ENCODE results near the gene FASN.
"Not testable (repeated sequence)": the region's sequence is repeated elsewhere in the genome, so short reads cannot be mapped to it uniquely, and the experiment has no call there.

FASN gene

GRCh38 chr17:82098169-82098938 is at the start of gene FASN:
FASN (minus strand) TSS chr17:82098236; CDS start chr17:82096445, 1,791 bp downstream.
- DNase-seq, result peak; percentile 95

DNA sequence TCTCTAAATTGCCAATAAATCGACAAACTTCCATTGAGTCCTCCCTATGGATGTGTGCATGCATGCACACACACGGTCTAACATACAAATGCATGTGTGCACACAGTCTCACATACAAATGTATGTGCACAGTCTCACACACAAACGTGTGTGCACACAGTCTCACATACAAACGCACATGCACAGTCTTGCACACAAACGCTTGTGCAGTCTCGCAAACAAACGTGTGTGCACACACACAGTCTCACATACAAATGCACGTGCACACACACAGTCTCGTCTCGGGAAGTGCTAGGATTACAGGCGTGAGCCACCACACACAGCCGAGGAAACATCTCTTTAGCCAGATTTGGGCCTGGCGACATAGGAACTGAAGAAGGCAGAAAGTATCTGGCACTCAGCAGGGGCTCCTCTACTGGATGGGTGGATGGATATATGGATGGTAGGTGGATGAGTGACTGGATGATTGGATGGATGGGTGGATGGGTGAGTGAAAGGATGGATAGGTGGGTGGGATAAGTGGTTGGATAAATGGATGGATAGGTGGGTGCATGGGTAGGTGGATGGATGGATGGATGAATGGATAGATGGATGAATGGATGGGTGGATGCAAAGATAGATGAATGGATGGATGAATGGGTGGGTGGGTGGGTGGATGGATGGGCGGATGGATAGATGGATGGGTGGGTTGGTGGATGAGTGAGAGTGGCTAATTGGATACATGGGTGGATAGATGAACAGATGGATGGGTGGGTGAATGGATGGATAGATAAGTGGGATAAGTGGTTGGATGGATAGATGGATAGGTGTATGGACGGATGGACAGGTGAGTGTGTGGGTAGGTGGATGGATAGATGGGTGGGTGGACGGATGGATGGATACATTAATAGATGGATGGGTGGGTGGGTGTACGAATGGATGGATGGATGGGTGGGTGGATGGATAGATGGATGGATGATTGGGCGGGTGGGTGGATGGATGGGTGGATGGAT is 48.9 kb upstream of the FASN start:
- no peak for DNase-seq

DNA sequence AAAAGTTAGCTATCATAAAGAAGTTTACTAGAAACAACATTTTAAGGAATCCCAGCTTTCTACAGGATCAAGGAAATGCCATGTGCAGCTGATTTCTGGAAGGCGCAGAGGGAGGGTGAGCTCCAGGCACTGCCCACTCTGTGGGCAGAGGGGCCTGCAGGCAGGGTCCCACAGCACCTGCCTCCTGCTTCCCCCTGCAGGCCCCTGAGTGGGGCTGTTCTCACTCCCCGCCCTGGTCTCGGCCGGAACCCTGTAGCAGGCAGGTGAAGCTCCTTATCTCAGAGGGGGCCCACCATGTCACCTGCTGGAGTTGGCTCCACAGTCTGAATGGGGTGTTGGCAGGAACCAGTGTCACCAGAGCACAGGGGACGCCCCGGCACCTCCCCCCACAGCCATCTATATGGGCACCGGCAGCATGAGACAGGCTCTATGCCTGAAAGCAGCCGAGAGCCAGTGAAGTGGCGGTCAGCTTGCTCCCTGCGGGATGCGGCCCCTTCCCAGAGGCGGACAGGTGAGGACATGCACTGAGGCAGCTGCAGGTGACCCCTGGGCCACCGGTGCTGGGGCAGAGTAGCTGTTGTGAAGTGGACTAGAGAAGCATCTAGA is 47.6 kb upstream of the FASN start:
- DNase-seq, result no peak

DNA sequence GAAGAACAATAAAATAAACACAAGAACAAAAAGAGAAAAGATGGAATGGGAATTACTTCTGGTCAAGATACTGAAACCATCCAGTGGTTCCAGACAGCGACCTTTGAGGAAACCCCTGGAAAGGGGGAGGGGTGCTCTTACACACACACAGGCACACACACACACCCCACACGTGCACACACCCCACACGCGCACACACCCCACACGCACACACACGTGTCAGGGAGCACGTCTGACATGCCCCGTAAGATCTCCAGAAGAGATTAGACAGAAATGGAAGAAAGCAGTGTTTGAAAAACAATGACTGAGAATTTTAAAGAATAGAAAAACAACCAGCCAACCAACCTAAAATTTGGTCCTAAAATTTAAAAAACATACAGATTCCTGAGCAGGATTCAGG is 45.3 kb upstream of the FASN start:
- no peak for DNase-seq

DNA sequence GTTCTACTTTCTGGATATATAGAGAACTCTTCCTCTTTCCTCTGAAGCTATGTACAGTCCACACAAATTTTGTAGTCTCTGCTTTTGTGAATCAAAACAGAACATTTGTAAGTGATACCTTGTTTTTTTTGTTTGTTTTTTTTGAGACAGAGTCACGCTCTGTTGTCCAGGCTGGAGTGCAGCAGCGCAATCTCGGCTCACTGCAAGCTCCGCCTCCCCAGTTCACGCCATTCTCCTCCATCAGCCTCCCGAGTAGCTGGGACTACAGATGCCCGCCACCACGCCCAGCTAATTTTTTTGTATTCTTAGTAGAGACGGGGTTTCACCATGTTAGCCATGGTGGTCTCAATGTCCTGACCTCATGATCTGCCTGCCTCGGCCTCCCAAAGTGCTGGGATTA is 41.9 kb upstream of the FASN start:
- not testable (repeated sequence) for DNase-seq

DNA sequence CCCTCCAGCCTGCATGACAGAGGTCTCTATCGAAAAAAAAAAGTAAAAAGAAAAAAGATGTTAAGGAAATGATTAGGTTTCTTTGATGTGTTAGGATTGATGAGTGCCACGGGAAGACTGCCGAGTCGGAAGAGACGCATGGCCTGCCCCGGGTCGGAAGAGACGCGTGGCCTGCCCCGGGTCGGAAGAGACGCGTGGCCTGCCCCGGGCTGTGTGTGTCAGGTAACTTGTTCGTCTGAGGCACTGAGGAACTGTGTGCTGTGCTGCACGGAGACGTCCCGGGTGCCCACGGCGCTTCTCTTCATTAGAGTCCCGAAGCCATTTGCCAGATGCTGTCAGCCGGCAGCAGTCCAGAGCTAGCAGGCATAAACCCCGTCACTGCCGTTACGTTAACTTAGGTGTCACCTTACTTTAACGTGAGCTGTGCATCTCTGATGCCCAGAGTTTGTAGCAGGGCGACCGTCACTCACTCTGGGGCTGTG is 40.5 kb upstream of the FASN start:
- no peak for DNase-seq

- DNase-seq, result no peak
Observed at GRCh38 chr17:82134101-82134500, 36.1 kb upstream of the FASN start.

DNA sequence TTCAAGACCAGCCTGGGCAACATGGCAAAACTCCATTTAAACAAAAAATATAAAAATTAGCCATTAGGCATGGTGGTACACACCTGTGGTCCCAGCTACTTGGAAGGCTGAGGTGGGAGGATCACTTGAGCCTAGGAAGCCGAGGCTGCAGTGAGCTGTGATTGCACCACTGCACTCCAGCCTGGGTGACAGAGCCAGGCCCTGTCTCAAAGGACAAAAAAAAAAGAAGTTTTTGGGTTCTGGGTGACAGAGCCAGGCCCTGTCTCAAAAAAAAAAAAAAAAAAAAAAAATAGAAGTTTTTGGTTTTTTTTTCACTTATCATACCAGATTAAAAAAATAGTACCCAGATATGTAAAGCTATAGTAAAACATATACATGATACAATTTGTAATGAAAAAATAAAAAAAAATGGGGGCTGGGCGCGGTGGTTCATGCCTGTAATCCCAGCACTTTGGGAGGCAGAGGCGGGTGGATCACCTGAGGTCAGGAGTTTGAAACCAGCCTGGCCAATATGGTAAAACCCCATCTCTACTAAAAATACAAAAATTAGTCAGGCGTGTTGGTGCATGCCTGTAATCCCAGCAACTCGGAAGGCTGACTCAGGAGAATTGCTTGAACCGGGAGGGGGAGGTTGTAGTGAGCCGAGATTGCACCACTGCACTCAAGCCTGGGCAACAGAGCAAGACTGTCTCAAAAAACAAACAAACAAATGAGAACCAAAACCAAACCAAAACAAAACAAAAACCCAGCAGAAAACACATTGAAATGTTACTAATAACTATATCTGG is 35.3 kb upstream of the FASN start:
- DNase-seq, result not testable (repeated sequence)

DNA sequence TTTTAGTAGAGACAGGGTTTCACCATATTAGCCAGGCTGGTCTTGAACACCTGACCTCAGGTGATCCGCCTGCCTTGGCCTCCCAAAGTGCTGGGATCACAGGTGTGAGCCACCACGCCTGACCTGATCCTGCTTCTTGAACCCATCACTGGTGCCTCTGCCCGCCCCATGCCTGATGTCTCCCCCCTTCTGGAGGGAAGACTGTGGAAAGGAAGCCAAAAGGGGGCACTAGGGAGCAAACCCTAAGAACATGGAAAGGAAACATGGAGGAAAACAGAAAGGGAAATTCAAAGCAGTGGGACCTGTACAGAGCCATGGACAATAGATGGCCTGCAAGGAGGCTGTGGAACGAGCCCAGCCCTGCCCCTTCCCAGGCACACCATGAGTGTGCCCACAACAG is 31.1 kb upstream of the FASN start:
- no peak for DNase-seq

DNA sequence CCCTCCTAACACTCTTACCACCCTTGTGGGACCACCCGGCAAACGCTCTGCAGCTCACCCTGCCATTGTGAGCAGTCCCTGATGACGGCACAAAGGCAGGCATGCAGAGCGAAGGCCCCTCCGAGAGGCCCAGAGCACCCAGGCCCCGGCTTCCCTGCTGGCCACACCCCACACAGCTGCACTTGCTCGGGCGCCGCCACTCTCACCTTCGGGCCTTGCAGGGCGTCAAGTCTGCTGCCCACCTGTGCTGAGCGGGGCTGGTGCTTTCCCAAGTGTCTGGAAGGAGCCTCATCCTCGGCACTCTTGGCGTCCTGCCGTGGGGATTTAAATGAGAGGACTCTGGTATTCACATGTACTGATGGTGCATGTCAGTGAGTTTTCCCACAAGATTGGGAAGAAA is 30.3 kb upstream of the FASN start:
- DNase-seq, result no peak

- peak; percentile 13 for DNase-seq
Observed at GRCh38 chr17:82127704-82128103, 29.7 kb upstream of the FASN start.

GRCh38 chr17:82127315-82127595 is 29.2 kb upstream of the FASN start:
- DNase-seq, result no peak

GRCh38 chr17:82126556-82127314 is 28.7 kb upstream of the FASN start:
- DNase-seq, result peak; percentile 92

- DNase-seq, result no peak
Observed at GRCh38 chr17:82124101-82124500, 26.1 kb upstream of the FASN start.

DNA sequence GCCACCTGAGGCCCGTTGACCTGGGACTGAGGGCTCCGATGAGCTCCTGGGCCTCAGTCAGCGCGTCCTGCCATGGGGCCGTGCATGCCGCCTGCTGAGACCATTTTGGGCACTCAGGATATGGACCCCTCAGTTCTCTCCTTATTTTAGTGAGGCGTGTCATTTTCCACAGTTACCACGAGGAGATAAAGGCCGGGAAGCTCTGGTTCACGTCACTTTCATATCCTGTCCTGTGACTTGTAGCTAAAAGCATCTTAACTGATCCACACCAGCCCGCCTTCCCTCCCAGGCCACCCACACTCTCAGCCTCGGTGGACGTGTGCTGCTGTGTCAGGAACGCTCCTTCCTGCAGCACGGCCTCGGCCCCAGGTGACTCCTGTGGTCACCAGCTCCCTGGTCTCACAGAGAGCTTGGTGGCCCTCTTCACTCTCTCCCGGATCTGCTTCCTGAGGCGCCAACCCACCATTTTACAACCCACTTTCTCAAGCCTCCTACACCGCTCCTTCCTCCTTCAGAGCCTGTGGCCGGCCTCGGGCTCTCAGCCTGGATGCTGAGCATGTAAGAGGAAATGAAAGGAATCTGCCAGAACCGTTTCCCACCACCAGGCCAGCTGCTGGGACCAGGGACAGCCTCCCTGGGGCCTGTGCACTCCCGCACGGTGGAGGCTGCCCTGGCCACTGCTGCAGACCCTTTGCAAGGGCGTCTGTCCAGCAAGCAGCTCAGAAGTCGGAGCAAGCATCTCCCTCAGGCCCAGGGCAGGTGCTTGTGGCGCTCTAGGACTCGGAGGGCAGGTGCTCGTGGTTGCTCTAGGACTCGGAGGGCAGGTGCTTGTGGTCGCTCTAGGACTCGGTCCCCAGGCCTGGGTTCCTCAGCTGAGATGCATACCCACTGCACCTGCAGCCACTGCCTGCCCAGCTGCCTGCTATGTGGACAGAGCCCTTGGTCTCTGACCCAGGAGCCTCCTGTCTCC is 23.9 kb upstream of the FASN start:
- no peak for DNase-seq

DNA sequence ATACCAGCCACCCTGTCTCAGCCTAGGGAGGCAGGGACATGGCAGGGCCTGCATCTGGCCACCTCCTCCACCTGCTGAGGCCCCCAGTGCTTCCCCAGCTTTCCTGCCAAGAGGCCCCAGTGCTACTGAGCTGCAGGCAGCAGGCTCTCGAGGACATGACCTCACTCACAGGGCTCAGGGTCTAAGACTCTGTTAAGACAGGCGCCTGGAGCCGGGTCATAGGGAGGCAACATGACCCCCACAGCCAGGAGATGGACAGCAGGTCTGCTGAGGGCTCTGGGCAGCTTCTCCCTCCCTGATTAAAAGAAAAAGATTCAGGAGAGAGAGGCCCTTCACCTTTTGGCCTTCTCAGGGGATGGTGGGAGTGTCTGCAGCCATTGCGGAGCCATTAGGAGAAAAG is 23.2 kb upstream of the FASN start:
- no peak for DNase-seq

GRCh38 chr17:82120148-82120547 is 22.1 kb upstream of the FASN start:
- DNase-seq, result no peak

- DNase-seq, result no peak
Observed at GRCh38 chr17:82118815-82119380, 20.9 kb upstream of the FASN start.

- DNase-seq, result no peak
Observed at GRCh38 chr17:82118168-82118814, 20.3 kb upstream of the FASN start.

Measured in CD4-positive, alpha-beta T cell treated with Interleukin-21 for 1 hour (primary cell).